Measurements from ENCODE around the gene NUBPL.
"Not testable (repeated sequence)": the region's sequence is repeated elsewhere in the genome, so short reads cannot be mapped to it uniquely, and the experiment has no call there.

Gene NUBPL

DNA sequence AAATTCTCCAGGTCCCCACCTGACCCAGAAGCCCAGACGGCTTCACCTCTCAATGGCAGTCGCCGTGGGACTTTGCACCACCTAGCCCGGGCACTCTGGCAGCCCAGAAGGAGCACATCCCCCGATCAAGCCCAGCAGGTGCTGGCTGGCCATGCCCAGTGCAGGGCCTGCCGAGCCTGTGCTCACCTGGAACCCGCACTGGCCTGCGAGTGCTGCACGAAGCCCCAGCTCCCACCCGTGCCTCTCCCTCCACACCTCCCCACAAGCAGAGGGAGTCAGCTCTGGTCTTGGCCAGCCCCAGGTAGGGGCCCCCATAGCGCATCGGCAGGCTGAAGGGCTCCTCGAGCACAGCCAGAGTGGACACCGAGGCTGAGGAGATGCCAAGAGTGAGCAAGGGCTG is 144.5 kb downstream of the NUBPL start:
- Histone ChIP-seq H3K4me3 (no peak overlapping the region), H3K27ac (no peak overlapping the region)
- TF ChIP-seq, protein P1, sequence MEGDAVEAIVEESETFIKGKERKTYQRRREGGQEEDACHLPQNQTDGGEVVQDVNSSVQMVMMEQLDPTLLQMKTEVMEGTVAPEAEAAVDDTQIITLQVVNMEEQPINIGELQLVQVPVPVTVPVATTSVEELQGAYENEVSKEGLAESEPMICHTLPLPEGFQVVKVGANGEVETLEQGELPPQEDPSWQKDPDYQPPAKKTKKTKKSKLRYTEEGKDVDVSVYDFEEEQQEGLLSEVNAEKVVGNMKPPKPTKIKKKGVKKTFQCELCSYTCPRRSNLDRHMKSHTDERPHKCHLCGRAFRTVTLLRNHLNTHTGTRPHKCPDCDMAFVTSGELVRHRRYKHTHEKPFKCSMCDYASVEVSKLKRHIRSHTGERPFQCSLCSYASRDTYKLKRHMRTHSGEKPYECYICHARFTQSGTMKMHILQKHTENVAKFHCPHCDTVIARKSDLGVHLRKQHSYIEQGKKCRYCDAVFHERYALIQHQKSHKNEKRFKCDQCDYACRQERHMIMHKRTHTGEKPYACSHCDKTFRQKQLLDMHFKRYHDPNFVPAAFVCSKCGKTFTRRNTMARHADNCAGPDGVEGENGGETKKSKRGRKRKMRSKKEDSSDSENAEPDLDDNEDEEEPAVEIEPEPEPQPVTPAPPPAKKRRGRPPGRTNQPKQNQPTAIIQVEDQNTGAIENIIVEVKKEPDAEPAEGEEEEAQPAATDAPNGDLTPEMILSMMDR (IDR thresholded peaks at IDR 0.05): no peak
- no peak for DNase-seq (ENCODE audit: low spot score)

DNA sequence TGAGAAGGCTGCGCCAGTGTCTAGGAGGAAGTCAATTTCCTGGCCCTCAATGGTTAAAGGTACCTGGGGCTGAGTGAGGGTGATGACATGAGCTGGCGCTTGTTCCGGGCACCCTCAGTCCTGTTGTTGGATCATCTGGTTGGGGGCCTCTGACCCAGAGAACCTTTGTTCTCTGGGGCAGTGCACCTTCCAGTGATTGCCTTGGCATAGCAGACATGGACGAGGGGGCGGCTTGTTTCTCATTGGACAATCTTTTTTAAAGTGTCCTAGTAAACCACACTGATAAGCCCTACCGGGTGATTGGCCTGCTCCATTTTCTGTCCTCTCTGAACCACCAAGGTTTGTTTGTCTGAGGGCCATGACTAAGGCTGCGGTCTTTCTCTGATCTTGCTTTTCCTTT is 147.5 kb downstream of the NUBPL start:
- H3K4me3 ChIP-seq; H3K27ac ChIP-seq; DNase-seq (ENCODE audit: low spot score): not testable (repeated sequence)

DNA sequence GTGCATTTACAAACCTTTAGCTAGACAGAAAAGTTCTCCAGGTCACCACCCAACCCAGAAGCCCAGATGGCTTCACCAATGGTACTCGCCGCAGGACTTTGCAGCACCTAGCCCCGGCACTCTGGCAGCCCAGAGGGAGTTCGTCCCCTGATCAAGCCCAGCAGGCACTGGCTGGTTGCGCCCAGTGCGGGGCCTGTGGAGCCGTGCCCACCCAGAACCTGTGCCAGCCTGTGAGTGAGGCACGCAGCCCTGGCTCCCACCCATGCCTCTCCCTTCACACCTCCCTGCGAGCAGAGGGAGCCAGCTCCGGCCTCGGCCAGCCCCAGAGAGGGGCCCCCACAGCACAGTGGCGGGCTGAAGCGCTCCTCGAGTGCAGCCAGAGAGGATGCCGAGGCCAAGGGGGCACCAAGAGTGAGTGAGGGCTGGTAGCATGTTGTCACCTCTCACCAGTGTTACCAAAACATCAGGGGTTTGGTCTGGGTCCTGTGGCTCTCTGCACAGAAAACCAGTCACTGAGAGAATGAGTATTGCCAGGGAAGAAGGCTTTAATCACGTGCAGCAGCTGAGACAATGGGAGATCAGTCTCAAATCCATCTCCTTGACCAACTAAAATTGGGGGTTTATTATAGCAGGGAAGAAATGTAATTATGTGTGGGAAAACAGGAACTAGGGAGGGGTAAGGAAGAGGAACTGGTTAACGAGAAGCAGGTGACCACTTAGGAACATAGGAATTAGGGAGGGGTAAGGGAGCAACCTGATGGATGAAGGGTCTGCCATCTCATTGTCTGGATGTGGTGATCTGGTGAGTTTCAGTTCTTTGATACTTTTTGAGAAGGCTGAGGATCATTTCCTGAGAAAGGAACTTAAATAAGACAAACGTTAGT is 151.3 kb downstream of the NUBPL start:
- TF ChIP-seq, protein P1 (IDR thresholded peaks at IDR 0.05): no peak
- Histone ChIP-seq H3K27ac (no peak overlapping the region), H3K4me3 (no peak overlapping the region)
- no peak for DNase-seq (ENCODE audit: low spot score)

DNA sequence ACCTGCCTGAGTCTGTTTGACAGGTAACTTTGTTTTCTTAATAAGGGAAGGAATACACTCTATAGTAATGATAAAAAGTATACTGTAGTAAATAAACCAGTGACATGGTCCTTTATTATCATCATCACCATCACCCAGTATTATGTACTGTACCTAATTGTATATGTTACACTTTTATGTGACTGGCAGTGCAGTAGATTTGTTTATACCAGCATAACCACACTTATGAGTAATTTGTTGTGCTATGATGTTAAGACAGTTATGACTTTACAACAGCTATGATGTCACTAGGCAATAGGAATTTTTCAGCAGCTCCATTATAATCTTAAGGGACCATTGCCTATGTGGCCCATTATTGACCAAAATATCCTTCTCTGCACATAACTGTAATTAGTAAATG is 155.0 kb downstream of the NUBPL start:
- Histone ChIP-seq H3K4me3 (no peak overlapping the region), H3K27ac (no peak overlapping the region)
- no peak for DNase-seq (ENCODE audit: low spot score)
- TF ChIP-seq, protein P1 (IDR thresholded peaks at IDR 0.05): no peak

DNA sequence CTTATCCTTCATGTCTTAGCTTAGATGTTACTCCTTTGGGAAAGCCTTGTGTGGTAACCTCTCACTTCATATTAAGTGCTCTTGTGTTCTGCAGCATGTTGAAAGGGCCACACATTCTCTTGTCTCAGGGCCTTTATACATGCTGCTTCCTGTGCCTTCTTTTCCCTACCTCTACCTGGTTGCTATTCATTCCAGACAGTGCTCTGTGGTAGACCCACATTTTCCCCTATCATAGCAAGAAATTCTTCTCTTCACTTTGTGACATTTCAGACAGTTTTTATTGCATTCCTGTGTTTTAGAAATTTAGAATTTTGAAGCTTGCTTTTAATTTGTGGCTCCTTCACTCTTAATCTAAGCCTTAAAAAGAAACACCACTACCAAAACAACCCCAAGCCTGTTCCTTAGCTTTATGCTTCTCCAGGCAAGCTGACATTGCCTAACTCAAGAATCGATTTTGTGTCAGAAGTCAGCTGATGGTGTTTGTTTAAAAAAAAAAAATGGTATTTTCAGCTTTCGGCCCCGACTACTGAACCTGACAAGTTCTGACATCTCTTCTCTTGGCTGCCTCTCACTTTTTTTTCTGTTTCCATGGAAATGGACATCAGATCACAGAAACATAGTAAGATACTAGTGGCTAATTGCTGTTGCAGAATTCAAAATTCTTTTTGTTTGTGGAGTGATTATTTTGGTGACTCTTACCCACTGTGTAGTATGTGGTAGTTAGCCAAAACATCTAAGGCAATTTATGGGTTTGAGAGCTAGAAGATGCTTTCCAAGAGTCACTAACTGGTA is 156.3 kb downstream of the NUBPL start:
- H3K27ac ChIP-seq: no peak overlapping the region
- H3K4me3 ChIP-seq: no peak overlapping the region
- DNase-seq (ENCODE audit: low spot score): no peak
- TF ChIP-seq, protein P1 (IDR thresholded peaks at IDR 0.05): no peak

DNA sequence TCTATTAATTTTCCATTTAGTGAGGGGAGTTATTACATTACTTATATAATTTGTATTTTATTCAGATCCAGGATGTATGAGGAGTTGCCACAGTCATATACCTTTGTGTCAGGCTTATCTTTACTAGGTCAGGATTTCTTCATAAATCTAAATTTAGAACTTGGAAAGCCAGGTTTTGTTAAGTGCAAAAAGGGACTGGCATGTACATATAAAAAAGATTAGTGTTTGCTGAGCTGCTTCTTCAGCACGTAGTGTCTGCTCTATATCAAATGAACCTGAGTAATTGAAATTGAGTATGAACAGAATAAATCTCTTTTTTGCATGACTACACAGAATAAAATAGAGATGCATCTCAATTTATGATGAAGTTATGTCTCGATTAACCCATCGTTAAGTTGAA is 157.4 kb downstream of the NUBPL start:
- H3K4me3 ChIP-seq: no peak overlapping the region
- TF ChIP-seq, protein P1 (IDR thresholded peaks at IDR 0.05): no peak
- no peak overlapping the region for H3K27ac ChIP-seq
- DNase-seq (ENCODE audit: low spot score): no peak

DNA sequence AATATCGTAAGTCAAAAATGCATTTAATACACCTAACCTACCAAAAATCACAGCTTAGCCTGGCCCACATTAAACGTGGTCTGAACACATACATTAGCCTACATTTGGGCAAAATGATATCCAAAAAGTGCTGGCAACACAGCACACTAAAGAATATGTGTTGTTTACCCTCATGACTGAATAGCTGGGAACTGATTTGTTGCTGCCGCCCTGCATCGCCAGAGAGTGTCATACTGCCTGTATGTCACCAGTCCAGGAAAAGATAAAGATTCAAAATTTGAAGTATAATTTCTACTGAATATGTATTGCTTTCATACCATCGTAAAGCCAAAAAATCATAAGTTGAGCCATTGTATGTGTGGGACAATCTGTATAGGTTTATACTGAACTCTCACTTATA is 157.8 kb downstream of the NUBPL start:
- DNase-seq (ENCODE audit: low spot score): no peak
- Histone ChIP-seq H3K4me3 (no peak overlapping the region), H3K27ac (no peak overlapping the region)
- TF ChIP-seq, protein P1 (IDR thresholded peaks at IDR 0.05): no peak
